ENCODE measurements around the gene FYB1.

DNA sequence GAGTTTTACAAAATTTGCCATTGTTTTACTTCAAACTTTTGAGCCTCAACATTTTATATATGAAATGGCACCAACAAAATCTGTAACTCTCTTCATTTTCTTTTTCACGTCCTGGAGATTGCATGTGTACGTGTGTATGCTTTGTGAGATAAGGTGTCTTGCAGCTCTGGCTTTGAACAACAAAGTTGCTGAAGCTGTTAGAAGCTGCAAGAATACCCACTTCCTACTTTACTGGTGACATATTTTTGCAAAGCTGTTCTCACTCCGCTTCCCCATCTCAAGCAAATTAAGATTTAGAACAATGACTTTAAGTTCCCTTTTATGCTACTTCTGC, 41.8 kb downstream of the FYB1 start:
- TF ChIP-seq, protein P1, sequence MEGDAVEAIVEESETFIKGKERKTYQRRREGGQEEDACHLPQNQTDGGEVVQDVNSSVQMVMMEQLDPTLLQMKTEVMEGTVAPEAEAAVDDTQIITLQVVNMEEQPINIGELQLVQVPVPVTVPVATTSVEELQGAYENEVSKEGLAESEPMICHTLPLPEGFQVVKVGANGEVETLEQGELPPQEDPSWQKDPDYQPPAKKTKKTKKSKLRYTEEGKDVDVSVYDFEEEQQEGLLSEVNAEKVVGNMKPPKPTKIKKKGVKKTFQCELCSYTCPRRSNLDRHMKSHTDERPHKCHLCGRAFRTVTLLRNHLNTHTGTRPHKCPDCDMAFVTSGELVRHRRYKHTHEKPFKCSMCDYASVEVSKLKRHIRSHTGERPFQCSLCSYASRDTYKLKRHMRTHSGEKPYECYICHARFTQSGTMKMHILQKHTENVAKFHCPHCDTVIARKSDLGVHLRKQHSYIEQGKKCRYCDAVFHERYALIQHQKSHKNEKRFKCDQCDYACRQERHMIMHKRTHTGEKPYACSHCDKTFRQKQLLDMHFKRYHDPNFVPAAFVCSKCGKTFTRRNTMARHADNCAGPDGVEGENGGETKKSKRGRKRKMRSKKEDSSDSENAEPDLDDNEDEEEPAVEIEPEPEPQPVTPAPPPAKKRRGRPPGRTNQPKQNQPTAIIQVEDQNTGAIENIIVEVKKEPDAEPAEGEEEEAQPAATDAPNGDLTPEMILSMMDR (IDR thresholded peaks at IDR 0.05) = no peak
- TF ChIP-seq ELF4 (CRISPR knock-in tag; IDR thresholded peaks at IDR 0.05; ENCODE audit: low read depth) (no peak), CREB1 (CRISPR knock-in tag; IDR thresholded peaks at IDR 0.05) (no peak), TEAD4 (CRISPR knock-in tag; IDR thresholded peaks at IDR 0.05) (no peak), SMAD3 (CRISPR knock-in tag; IDR thresholded peaks at IDR 0.05; ENCODE audit: borderline replicate concordance) (no peak), NR2C2 (CRISPR knock-in tag; IDR thresholded peaks at IDR 0.05) (no peak)
- TF ChIP-seq, protein P2, sequence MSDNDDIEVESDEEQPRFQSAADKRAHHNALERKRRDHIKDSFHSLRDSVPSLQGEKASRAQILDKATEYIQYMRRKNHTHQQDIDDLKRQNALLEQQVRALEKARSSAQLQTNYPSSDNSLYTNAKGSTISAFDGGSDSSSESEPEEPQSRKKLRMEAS (CRISPR knock-in tag; IDR thresholded peaks at IDR 0.05) = no peak
- TF ChIP-seq, protein P3, sequence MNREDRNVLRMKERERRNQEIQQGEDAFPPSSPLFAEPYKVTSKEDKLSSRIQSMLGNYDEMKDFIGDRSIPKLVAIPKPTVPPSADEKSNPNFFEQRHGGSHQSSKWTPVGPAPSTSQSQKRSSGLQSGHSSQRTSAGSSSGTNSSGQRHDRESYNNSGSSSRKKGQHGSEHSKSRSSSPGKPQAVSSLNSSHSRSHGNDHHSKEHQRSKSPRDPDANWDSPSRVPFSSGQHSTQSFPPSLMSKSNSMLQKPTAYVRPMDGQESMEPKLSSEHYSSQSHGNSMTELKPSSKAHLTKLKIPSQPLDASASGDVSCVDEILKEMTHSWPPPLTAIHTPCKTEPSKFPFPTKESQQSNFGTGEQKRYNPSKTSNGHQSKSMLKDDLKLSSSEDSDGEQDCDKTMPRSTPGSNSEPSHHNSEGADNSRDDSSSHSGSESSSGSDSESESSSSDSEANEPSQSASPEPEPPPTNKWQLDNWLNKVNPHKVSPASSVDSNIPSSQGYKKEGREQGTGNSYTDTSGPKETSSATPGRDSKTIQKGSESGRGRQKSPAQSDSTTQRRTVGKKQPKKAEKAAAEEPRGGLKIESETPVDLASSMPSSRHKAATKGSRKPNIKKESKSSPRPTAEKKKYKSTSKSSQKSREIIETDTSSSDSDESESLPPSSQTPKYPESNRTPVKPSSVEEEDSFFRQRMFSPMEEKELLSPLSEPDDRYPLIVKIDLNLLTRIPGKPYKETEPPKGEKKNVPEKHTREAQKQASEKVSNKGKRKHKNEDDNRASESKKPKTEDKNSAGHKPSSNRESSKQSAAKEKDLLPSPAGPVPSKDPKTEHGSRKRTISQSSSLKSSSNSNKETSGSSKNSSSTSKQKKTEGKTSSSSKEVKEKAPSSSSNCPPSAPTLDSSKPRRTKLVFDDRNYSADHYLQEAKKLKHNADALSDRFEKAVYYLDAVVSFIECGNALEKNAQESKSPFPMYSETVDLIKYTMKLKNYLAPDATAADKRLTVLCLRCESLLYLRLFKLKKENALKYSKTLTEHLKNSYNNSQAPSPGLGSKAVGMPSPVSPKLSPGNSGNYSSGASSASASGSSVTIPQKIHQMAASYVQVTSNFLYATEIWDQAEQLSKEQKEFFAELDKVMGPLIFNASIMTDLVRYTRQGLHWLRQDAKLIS (CRISPR knock-in tag; IDR thresholded peaks at IDR 0.05; ENCODE audit: borderline replicate concordance) = no peak

Measured in WTC11 (cell line).